Activated CD4-positive, alpha-beta T cell treated with anti-CD3 and anti-CD28 coated beads for 1 hour (primary cell): ENCODE results near the gene CRYAA.
"Not testable (repeated sequence)": the region's sequence is repeated elsewhere in the genome, so short reads cannot be mapped to it uniquely, and the experiment has no call there.

Source experiments
- DNase-seq: peaks from one replicate; pipeline ENCODE4 v3.0.0-alpha.2; 2020

CRYAA gene, protein sequence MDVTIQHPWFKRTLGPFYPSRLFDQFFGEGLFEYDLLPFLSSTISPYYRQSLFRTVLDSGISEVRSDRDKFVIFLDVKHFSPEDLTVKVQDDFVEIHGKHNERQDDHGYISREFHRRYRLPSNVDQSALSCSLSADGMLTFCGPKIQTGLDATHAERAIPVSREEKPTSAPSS

DNA sequence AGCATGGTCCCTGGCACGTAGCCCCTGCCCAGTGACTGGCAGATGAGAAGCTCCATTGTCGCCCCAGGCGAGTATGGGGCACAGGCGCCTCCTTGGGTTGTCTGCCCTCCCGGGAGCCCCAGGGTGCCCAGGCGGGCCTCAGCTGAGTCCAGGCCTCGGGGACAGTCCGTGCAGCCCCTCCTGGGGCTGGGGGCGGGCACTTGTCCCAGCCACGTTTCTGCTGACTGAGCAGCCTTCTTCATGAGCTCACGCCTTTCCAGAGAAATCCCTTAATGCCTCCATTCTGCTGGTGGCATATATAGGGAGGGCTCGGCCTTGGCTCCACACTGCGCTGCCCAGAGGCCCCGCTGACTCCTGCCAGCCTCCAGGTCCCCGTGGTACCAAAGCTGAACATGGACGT lies at the start of gene CRYAA:
TSS of gene CRYAA (plus strand) at position 301 of the 400 bp plus-strand sequence. CDS start at position 393, 92 bp downstream.
- not testable (repeated sequence) for DNase-seq

DNA sequence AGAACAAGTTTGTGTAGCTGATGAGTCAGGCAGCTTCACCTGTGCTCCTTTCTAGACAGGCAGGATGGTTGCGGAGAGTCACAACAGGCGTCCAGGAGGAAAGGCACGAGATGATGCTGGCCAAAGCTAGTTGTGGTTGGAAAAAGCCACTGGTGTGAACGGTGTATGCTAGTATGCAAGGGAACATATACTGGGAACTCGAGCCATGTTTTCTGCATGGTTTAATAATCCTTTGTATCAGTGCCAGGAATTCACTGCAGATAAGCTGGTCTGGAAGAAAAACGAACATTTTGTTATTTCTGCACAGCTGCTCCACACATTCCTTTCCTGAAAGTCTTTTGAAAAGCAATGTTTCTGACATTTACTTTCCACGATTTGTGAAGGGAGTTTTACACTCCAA lies 38.7 kb upstream of the CRYAA start:
- DNase-seq, result not testable (repeated sequence)

DNA sequence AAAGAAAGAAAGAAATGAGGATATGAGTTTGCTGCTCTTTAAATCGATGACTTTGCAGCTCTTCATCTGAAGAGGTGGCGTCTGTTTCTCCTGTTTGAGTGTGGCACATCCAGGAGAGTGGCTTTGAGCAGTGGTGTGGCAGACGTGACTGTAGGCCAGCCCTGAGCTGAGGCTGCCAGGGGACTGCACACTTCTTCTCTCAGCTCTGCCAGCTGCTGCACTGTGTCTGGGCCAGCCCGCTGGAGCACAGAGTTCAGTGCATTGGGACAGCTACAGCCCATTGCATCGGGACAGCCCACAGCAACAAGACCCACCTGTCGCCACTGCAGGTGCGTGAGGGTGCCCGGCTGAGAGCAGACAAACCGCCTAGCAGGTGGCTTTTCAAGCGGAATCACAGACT lies 34.3 kb upstream of the CRYAA start:
- DNase-seq, result not testable (repeated sequence)

DNA sequence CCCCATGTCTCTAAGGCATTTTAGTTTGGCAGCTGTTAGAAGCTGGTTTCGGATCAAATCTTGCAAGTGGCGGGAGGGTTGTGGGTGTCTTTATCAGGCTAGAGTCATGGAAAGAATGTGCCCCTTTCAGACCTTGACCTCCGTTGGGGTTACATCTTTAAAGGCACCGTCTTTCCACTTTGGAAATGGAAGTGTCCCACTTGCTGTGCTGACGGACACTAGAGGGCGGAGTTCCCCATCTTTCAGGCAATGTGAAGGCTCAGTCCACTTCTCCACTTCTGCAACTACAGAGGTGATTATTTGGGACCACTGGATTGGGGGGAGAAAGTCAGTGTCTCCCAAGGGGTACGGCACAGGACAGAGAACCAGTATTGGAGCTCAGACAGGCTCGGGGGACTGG lies 29.9 kb upstream of the CRYAA start:
- DNase-seq, result not testable (repeated sequence)

GRCh38 chr21:43141407-43141806 lies 27.4 kb upstream of the CRYAA start:
- not testable (repeated sequence) for DNase-seq

GRCh38 chr21:43146637-43147036 lies 22.2 kb upstream of the CRYAA start:
- not testable (repeated sequence) for DNase-seq

GRCh38 chr21:43147999-43148398 lies 20.8 kb upstream of the CRYAA start:
- DNase-seq, result not testable (repeated sequence)

DNA sequence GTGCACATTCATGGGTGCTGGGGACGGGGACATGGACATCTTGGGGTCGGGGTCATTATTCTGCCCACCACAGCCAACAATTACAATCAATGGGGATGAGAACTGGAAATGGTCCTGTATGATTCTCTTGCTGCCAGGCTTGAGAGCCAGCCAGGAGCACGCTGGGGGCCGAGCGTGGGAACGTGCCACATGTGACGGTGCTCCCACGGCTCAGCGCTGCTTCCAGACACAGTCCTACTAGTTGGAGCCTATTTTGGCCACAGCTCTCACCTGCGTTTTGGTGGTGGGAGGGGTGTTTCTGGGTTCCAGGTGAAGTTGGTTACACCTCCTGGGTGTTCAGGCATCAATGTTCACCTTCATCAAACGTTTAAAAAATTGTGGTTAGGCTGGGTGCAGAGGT lies 19.5 kb upstream of the CRYAA start:
- DNase-seq, result not testable (repeated sequence)

DNA sequence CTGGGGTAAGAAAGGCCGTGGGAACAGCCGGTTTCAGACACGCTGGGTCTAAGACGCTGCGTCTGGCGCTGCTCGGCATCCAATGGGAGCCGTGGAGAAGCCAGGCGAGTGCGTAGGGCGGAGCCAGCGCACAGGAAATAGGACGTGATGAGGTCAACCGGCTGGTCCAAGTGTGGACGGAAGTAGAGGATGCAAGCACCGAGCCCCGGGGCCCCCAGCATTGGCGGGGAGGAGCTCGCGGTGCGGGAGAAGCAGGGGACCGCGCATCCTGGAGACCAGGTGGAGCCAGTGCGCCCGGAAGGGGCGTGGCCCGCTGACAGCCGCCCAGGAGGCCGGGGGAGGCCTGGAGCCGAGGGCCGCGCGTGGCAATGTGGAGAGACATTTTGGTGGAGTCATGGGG lies 15.2 kb upstream of the CRYAA start:
- DNase-seq, result not testable (repeated sequence)

DNA sequence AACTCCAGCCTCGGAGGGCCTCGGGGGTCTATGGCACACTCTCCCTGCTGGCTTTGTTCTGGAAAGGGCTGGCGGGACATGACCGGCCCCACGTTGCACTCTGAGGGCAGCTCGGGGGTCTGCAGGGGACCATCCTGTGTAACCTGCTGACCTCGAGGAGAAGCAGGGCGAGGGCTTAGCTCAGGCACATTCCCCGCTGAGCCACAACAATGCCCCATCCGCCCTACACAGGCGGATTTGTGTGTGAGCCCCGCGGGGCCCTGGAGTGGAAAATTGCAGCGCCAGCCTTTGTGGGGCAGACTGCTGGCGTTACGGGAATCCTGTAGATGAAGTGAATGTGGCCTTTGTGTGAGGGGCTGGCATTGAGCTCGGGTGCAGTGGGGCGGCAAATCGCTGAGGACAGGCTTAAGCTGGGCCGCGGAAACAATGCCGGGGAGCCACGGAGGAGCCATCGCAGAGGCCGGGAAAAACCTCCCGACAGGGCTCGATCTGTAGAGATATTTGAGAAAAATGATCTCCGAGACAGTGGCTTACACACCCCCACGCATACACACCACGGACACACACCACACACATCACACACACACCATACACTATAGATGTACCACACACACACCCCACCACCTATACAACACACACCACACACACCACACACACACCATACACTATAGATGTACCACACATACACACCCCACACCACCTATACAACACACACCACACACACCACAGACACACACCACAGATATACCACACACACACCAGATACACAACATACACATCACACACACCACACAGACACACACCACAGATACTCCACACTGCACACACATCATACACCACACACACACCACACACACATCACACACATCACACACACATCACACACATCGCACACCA lies 9.3 kb upstream of the CRYAA start:
- not testable (repeated sequence) for DNase-seq

- not testable (repeated sequence) for DNase-seq
These were observed 6.7 kb upstream of the CRYAA start for GRCh38 chr21:43161826-43162707.

- DNase-seq, result not testable (repeated sequence)
These were observed 6.1 kb upstream of the CRYAA start for GRCh38 chr21:43162708-43163205.

DNA sequence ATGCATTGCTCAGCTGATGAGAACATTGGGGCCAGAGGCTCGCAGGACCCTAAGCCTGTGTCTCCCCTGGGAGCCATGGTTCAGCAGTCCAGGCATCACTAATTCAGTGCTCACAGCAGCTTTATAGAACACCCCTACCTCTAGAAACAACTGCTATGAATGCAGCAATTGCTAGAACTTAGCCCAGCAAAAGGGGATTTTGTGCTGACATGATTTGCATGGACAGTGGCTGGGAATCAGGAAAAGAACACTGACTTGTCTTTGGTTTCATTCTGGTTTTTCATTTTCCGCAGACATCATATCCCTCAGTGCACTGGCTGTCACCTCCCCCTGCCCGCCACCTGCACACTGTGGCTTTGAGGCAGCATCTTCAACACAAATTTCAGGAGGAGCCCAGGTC lies 4.0 kb upstream of the CRYAA start:
- not testable (repeated sequence) for DNase-seq

- DNase-seq, result not testable (repeated sequence)
These were observed 3.1 kb upstream of the CRYAA start for GRCh38 chr21:43165734-43166133.

GRCh38 chr21:43169230-43169886 lies 550 bp downstream of the CRYAA start:
- not testable (repeated sequence) for DNase-seq

- not testable (repeated sequence) for DNase-seq
These were observed 1.1 kb downstream of the CRYAA start for GRCh38 chr21:43169891-43170290.

DNA sequence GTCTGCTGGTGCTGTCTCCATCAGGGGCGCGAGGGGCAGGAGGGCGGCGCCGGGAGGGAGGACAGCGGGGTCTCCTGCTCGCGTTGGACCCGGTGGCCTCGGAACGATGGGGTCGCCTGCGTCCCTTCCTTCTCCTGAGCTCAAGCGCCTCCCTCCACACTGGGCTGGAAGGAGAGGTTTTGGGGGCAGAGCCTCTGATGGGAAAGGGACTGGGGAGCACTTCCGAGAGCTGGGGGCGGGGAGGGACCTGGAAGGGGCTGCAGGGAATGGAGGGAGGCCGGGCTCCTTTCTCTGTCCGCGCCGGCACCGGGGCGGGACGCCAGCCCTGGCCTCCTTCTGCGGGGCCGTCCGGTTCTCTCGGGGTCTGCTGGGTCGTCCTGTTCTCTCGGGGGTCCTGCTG lies 4.0 kb downstream of the CRYAA start:
- DNase-seq, result not testable (repeated sequence)

DNA sequence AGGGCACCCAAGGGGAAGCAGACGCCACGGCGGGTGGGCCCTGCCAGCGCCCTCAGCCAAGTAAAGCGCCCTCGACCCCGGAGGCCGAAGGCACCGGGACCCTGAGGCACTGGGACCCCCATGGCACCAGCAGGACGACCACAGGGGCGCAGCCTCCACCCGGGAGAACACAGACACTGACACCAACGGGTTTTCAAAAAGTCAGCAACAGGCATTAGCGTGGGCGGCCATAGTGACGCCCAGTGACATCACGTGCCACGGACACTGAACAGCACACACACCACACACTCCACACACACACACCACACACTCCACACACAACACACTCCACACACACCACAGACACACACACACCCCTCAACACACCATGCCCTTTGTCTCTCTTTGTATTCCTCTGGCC lies 4.6 kb downstream of the CRYAA start:
- not testable (repeated sequence) for DNase-seq

- not testable (repeated sequence) for DNase-seq
These were observed 5.1 kb downstream of the CRYAA start for GRCh38 chr21:43173930-43174329.

- not testable (repeated sequence) for DNase-seq
These were observed 6.2 kb downstream of the CRYAA start for GRCh38 chr21:43174998-43175397.

DNA sequence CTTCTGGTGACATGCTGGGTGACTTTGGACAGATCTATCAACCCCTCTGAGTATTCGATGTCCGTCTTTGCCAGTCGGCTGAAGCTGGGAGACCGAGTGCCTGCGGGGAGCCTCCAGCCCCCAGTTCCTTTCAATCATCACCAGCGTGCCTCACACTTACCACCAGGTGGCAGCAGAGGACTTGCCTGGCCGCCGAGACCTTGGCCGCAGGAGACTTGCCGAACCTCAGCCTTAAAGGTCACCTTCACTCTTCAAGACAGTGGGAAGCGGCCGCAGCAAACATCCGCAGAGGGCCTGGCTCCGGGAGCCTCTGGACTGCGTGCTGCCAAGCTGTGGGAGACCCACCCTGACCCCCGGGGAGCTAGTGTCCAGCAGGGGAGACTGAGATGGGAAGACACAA lies 7.8 kb downstream of the CRYAA start:
- not testable (repeated sequence) for DNase-seq
